GM21825 (cell line): ENCODE measurements around the gene TRMT2B.
"Not testable (repeated sequence)": the region's sequence is repeated elsewhere in the genome, so short reads cannot be mapped to it uniquely, and the experiment has no call there.

ENCODE experiments used
- ATAC-seq: cut with Tn5 transposase; IDR thresholded peaks from one replicate; pipeline ENCODE4 v1.9.1; 2021; ENCODE audit warnings: mild to moderate bottlenecking, moderate library complexity; ENCODE audit not compliant: unreplicated experiment

The TRMT2B gene

GRCh38 chrX:101009090-101009489 is 42.8 kb downstream of the TRMT2B start:
- ATAC-seq = no peak

DNA sequence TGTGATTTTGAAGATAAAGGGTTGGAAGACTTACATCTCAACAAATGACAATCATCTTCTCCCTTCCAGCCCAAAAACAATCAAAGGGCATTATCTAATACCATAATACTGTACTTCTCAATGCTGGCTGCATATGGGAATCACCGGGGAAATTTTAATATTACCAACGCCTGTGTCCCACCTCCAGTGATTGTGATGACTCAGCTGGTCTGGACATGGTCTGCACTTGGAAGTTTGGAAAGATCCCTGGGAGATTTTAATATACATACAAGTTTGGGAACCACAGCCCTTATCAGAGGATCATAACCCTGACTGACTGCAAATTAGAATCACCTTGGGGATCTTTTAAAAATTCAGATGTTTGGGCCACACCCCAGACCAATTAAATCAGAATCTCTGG is 52.5 kb downstream of the TRMT2B start:
- no peak for ATAC-seq

DNA sequence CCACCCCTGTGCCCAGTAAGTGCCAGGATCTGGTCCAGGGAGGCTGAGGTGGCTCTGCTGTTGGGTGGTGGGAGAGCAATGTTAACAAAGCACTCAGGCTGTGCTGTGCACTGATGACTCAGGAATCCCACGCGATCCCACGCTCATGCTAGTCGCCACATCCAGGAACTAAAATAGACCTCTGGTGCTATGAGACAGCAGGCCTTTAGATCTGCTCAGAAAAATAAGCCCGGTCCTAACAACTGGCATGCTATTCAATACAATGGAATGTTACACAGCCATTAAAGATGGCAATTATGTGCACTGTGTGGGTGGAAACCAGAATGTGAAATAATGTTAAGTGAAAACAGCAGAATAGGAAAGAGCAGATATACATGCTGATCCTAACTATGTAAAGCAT is 56.4 kb downstream of the TRMT2B start:
- no peak for ATAC-seq

GRCh38 chrX:100994352-100995281 is 57.3 kb downstream of the TRMT2B start:
- ATAC-seq = peak; percentile 86

DNA sequence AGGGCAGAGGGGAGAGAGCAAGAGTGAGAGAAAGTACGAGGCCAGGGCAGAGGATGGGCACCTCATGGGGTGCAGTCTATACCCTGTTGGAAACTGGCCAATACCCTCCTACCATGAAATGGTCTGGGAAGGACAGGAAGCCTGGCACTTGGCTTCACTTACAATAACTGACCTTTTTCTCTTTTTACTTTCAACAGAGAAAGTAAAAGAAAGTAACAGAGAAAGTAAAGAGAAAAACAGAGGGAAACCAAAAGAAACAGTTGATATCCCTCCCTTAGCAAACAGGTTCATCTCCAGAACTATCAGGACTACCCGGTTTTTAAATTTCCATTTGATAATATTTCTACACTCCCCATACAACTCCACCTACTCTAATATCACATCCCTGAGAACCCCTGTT is 61.8 kb downstream of the TRMT2B start:
- no peak for ATAC-seq

GRCh38 chrX:100984818-100985217 is 67.1 kb downstream of the TRMT2B start:
- no peak for ATAC-seq

GRCh38 chrX:100981498-100981845 is 70.4 kb downstream of the TRMT2B start:
- not testable (repeated sequence) for ATAC-seq

DNA sequence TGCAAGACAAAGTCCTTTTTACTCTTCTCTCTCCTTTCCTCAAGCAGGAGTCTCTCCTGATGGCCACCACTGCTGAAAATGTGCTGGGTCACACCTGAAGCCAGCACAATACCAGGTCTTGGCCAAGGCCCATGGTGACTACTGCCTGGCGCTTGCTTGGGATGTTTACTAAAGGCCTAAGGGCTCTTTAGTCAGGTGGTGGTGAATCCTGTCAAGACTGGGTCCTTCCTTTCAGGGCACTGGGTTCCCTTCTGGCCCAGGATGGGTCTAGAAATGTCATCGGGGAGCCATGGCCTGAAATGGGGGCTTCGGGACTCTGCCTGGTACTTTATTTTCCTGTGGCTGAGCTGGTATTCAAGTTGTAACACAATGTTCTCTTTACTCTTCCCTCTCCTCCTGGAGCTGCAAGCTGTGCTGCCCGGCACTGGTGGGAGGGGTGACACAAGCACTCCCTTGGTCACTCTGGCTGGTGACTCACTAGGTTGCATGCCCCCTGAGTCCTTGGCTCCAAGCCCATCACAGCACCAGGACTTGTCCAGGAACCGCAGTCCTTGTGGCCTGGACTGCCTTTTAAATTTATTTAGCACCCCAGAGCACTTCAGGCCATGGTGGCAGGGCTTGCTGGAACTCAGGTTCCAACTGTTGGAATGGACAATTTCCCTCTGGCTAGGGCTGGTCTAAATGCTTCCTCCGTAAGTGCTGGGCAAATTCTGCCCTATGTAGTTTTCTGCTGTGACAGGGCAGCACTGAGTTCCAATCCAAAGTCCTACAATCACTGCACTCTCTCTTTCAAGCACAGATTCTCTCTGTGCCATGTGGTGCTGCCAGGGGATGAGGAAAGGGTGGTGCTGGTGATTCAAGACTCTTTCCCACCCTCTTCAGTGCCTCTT is 71.1 kb downstream of the TRMT2B start:
- no peak for ATAC-seq

DNA sequence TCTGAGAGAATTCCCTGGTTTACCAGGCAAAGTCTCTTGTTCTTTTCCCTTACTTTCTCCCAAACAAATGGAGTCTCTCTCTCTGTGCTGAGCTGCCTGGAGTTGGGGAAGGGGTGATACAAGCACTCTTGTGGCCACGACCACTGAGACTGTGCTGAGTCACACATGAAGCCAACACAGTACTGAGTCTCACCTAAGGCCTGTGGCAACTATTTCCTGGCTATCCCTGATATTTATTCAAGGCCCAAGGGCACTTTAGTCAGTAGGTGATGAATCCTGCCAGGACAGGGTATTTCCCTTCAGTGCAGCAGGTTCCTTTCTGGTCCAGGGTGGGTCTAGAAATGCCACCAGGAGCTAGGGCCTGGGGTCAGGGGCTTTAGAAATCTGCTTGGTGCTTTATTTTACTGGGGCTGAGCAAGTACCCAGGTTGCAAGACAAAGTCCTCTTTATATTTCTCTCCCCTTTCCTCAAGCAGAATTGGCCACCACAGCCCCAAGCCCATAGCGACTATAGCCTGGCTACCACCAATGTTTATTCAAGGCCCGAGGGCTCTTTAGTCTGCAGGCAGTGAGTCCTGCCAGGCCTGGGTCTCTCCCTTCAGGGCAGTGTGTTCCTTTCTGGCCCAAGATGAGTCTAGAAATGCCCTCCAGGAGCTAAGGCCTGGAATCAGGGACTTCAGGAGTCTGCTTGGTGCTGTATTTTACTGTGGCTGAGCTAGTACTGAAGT is 71.9 kb downstream of the TRMT2B start:
- ATAC-seq = no peak

GRCh38 chrX:100976211-100976610 is 75.7 kb downstream of the TRMT2B start:
- ATAC-seq = no peak

DNA sequence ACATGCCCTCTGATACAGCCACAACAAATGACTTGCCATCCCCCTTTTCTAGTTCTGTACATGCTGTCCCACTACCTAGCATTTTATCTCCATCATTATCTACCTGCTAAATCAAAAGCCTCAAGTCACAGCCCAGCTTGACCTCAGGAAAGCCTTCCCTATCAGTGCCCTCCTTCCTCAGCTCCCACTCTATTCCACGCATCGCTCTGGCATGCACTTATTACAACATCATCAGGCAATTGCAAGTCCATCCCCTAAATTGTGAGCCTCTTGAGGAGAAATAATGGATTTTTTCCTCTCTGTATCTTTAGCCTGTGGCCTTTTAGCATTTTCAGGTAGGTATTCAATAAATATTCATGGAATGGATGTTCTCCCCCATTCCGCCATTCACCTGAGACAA is 76.7 kb downstream of the TRMT2B start:
- no peak for ATAC-seq

DNA sequence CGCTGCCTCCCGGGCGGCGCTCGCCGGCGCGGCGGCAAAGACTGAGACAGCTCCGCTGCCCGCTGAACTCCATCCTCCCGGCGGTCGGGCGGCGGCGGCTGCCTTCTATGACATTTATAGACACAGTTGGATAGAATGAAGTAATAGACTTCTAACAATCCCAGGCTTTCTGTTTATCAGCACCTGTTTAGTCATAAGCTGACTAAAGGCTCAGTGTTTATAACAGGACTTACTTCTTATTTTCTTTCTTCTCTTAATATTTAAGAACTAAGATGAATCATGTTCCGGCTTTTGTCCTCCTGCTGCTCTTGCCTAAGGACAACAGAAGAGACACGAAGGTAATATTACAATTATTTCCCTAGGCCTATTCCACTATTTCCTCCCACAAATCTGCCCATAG is 78.5 kb downstream of the TRMT2B start:
- no peak for ATAC-seq

- ATAC-seq = no peak
Observed at GRCh38 chrX:100969936-100970335, 82.0 kb downstream of the TRMT2B start.

DNA sequence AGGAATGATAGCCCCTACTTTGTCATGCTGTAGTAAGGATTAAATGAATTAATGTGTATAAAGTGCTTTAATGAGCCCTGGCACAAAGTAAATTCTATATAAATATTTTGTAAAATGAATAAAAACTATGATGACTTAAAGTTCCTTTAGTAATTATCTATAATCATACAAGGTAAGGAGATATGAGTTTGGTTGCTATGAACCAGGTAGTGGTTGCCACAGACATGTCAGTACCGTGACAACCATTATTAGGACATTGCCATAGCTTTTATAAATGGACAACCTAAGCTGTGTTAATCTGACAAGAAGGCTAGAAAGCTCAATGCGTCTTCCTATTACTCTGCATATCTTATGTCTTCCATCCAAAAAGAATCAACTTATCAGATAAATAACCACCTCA is 82.5 kb downstream of the TRMT2B start, which contains the start of gene ARL13A:
Gene ARL13A, plus strand, starts transcription at position 301 of the 400 bp plus-strand sequence. CDS start 3,982 bp downstream, outside the sequence.
- ATAC-seq = no peak

DNA sequence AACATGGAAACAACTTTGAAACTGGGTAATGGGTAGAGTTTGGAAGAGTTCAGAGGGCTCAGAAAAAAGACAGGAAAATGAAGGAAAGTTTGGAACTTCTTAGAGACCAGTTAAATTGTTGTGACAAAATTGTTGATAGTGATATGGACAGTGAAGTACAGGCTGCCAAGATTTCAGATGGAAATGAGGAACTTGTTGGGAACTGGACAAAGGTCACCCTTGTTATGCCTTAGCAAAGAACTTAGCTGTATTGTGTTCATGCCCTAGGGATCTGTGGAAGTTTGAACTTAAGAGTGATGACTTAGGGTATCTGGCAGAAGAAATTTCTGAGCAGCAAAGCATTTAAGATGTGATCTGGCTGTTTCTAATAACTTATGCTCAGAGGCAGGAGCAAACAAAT is 87.5 kb downstream of the TRMT2B start:
- no peak for ATAC-seq

- no peak for ATAC-seq
Observed at GRCh38 chrX:100962811-100963210, 89.1 kb downstream of the TRMT2B start.
